Left ventricle myocardium inferior (tissue), 1 donor: ENCODE measurements around the gene PTP4A1. TPM values are rescaled to one million over a fixed set of nuclear protein-coding genes. Genes with fewer than 3 reads are reported as not detected.
A peak's percentile ranks its signal among the peaks of the same experiment; 100 is the strongest.

Experiments used
- DNase-seq: peaks from one replicate; pipeline ENCODE4 v3.0.0-alpha.2; 2020
- H3K27ac ChIP-seq: fragments of 200-600 bp; replicated peaks from 2 replicates; pipeline ENCODE4 v1.8.0; 2021
- H3K27me3 ChIP-seq: fragments of 200-600 bp; 2 replicates; pipeline ENCODE4 v1.8.0; 2021; ENCODE audit warnings: low read depth
- H3K36me3 ChIP-seq: fragments of 200-600 bp; 2 replicates; pipeline ENCODE4 v1.8.0; 2021
- H3K4me1 ChIP-seq: fragments of 200-600 bp; 2 replicates; pipeline ENCODE4 v1.8.0; 2021
- H3K4me3 ChIP-seq: fragments of 200-600 bp; 2 replicates; pipeline ENCODE4 v1.8.0; 2021; ENCODE audit warnings: mild to moderate bottlenecking, moderate library complexity
- H3K9me3 ChIP-seq: fragments of 200-600 bp; replicated peaks from 2 replicates; pipeline ENCODE4 v1.8.0; 2021
- CTCF ChIP-seq: fragments of 200-600 bp; IDR thresholded peaks from 2 replicates; pipeline ENCODE4 v1.8.0; 2021; ENCODE audit warnings: antibody characterized with exemption, mild to moderate bottlenecking, borderline replicate concordance
- intact Hi-C: fragments of 100-400 bp; cut with micrococcal nuclease; formaldehyde crosslinking; loops from one replicate; pipeline ENCODE4 v1.11.0; 2022
- total RNA-seq: library from RNA; stranded (reverse); fragmentation: NEBNext Ultra II Directional; extraction: Animal tissue kit (Norgen Biotek cat#: 25700); gene quantifications from one replicate; pipeline ENCODE4 v1.2.1, GENCODE V29; 2021
- donor health status: DM: no; HTN: yes; CAD: no; lungs with severe emphysema.

Gene PTP4A1
- total RNA-seq, 1 donor from 2014 or later, result 22.3 TPM

- peaks cover 48% of the 10 kb centered on the region for H3K4me1 ChIP-seq
- H3K27ac ChIP-seq, result peak overlapping the region; percentile 99
- intact Hi-C loops, result no loop called here
- no peak for TF ChIP-seq CTCF
- peak overlapping the region; percentile 98 for H3K4me3 ChIP-seq
- no peak for DNase-seq
- H3K36me3 ChIP-seq, result peaks cover 14% of the 10 kb centered on the region
- H3K27me3 ChIP-seq, result no peaks in the 10 kb centered on the region
- peaks cover under 1% of the 10 kb centered on the region for H3K9me3 ChIP-seq
These were observed 431 bp downstream of the PTP4A1 start for GRCh38 chr6:63572747-63573075.

GRCh38 chr6:63573076-63573898 is 1.0 kb downstream of the PTP4A1 start:
- Histone ChIP-seq H3K4me3 (peak overlapping the region; percentile 98), H3K27ac (peak overlapping the region; percentile 99), H3K9me3 (no peaks in the 10 kb centered on the region), H3K4me1 (peaks cover 48% of the 10 kb centered on the region), H3K36me3 (peaks cover 20% of the 10 kb centered on the region), H3K27me3 (no peaks in the 10 kb centered on the region)
- TF ChIP-seq CTCF, result no peak
- intact Hi-C loops, result no loop called here
- DNase-seq, result peak; percentile 76

GRCh38 chr6:63573899-63574553 is 1.7 kb downstream of the PTP4A1 start:
- Histone ChIP-seq H3K27ac (peak overlapping the region; percentile 99), H3K4me1 (peaks cover 48% of the 10 kb centered on the region), H3K27me3 (no peaks in the 10 kb centered on the region), H3K9me3 (no peaks in the 10 kb centered on the region), H3K4me3 (peak overlapping the region; percentile 98), H3K36me3 (peaks cover 27% of the 10 kb centered on the region)
- DNase-seq, result no peak
- TF ChIP-seq CTCF, result peak; percentile 57
- intact Hi-C loops, result no loop called here

GRCh38 chr6:63574554-63574900 is 2.2 kb downstream of the PTP4A1 start:
- H3K4me3 ChIP-seq, result peak overlapping the region; percentile 98
- no peak for DNase-seq
- intact Hi-C loops, result no loop called here

More at GRCh38 chr6:63574554-63574900, 2.2 kb downstream of the PTP4A1 start:
- no peaks in the 10 kb centered on the region for H3K9me3 ChIP-seq
- peaks cover 48% of the 10 kb centered on the region for H3K4me1 ChIP-seq
- H3K36me3 ChIP-seq, result peaks cover 32% of the 10 kb centered on the region
- no peaks in the 10 kb centered on the region for H3K27me3 ChIP-seq
- TF ChIP-seq CTCF, result no peak
- H3K27ac ChIP-seq, result peak overlapping the region; percentile 99
